Effector CD4-positive, alpha-beta T cell (primary cell): ENCODE results near the gene SLC27A4.

Experiments
- DNase-seq: peaks from one replicate; pipeline ENCODE4 v3.0.0-alpha.2; 2020

The SLC27A4 gene

GRCh38 chr9:128369024-128369706 lies 28.8 kb downstream of the SLC27A4 start:
- DNase-seq = no peak

- no peak for DNase-seq
Measured at GRCh38 chr9:128370367-128370751, 30.0 kb downstream of the SLC27A4 start.

- peak; percentile 94 for DNase-seq
Measured at GRCh38 chr9:128370752-128371629, 30.7 kb downstream of the SLC27A4 start, which contains the start of gene URM1. URM1 (plus strand) TSS chr9:128371374; CDS start chr9:128371381, 7 bp downstream.

- no peak for DNase-seq
Measured at GRCh38 chr9:128371630-128372117, 31.3 kb downstream of the SLC27A4 start.

GRCh38 chr9:128372188-128372641 lies 31.9 kb downstream of the SLC27A4 start:
- no peak for DNase-seq

GRCh38 chr9:128372784-128373183 lies 32.5 kb downstream of the SLC27A4 start:
- no peak for DNase-seq

GRCh38 chr9:128374221-128374675 lies 33.9 kb downstream of the SLC27A4 start:
- no peak for DNase-seq

GRCh38 chr9:128375865-128376264 lies 35.5 kb downstream of the SLC27A4 start:
- no peak for DNase-seq

GRCh38 chr9:128382261-128382660 lies 41.9 kb downstream of the SLC27A4 start:
- DNase-seq = no peak

GRCh38 chr9:128383007-128383753 lies 42.9 kb downstream of the SLC27A4 start:
- DNase-seq = no peak

- DNase-seq = no peak
Measured at GRCh38 chr9:128383791-128384190, 43.5 kb downstream of the SLC27A4 start.

GRCh38 chr9:128384801-128385495 lies 44.6 kb downstream of the SLC27A4 start:
- DNase-seq = no peak

GRCh38 chr9:128385496-128386460 lies 45.5 kb downstream of the SLC27A4 start:
- no peak for DNase-seq

GRCh38 chr9:128388150-128388549 lies 47.8 kb downstream of the SLC27A4 start:
- DNase-seq = no peak

GRCh38 chr9:128389395-128390149 lies 49.2 kb downstream of the SLC27A4 start:
- DNase-seq = no peak

GRCh38 chr9:128390150-128390812 lies 50.0 kb downstream of the SLC27A4 start:
- DNase-seq = no peak

GRCh38 chr9:128390813-128391711 lies 50.7 kb downstream of the SLC27A4 start:
- DNase-seq = no peak

GRCh38 chr9:128391956-128392301 lies 51.6 kb downstream of the SLC27A4 start:
- DNase-seq = no peak
